GM19238 (cell line): ENCODE measurements around the gene SPATS2.
"Not testable (repeated sequence)": the region's sequence is repeated elsewhere in the genome, so short reads cannot be mapped to it uniquely, and the experiment has no call there.

ENCODE experiments used
- DNase-seq: peaks from one replicate; pipeline ENCODE4 v3.0.0; 2011; ENCODE audit warnings: low spot score; ENCODE audit not compliant: insufficient read length

SPATS2 gene

GRCh38 chr12:49349266-49349665 lies 18.0 kb upstream of the SPATS2 start:
- no peak for DNase-seq

GRCh38 chr12:49352351-49352750 lies 14.9 kb upstream of the SPATS2 start:
- no peak for DNase-seq

GRCh38 chr12:49355913-49356312 lies 11.3 kb upstream of the SPATS2 start:
- no peak for DNase-seq

- DNase-seq: no peak
Measured at GRCh38 chr12:49357103-49357678, 10.1 kb upstream of the SPATS2 start.

- no peak for DNase-seq
Measured at GRCh38 chr12:49358483-49359141, 8.7 kb upstream of the SPATS2 start.

GRCh38 chr12:49359671-49360070 lies 7.6 kb upstream of the SPATS2 start:
- no peak for DNase-seq

GRCh38 chr12:49362077-49362476 lies 5.2 kb upstream of the SPATS2 start:
- DNase-seq: no peak

- DNase-seq: no peak
Measured at GRCh38 chr12:49364989-49365388, 2.3 kb upstream of the SPATS2 start.

GRCh38 chr12:49365542-49365941 lies 1.7 kb upstream of the SPATS2 start:
- no peak for DNase-seq

GRCh38 chr12:49366096-49366651 lies 1.1 kb upstream of the SPATS2 start:
- no peak for DNase-seq

- peak; percentile 93 for DNase-seq
Measured at GRCh38 chr12:49366652-49367380, 446 bp upstream of the SPATS2 start.

GRCh38 chr12:49368240-49368600 lies 958 bp downstream of the SPATS2 start:
- no peak for DNase-seq

GRCh38 chr12:49369411-49370145 lies 2.3 kb downstream of the SPATS2 start:
- peak; percentile 62 for DNase-seq

GRCh38 chr12:49370539-49370938 lies 3.3 kb downstream of the SPATS2 start:
- no peak for DNase-seq

- DNase-seq: no peak
Measured at GRCh38 chr12:49375406-49375805, 8.1 kb downstream of the SPATS2 start.

- DNase-seq: no peak
Measured at GRCh38 chr12:49377386-49377785, 10.1 kb downstream of the SPATS2 start.

GRCh38 chr12:49380184-49380583 lies 12.9 kb downstream of the SPATS2 start:
- DNase-seq: not testable (repeated sequence)

GRCh38 chr12:49388682-49389386 lies 21.6 kb downstream of the SPATS2 start:
- peak; percentile 23 for DNase-seq

GRCh38 chr12:49389387-49389703 lies 22.1 kb downstream of the SPATS2 start:
- no peak for DNase-seq

- DNase-seq: no peak
Measured at GRCh38 chr12:49397000-49397399, 29.7 kb downstream of the SPATS2 start.

GRCh38 chr12:49400304-49400703 lies 33.0 kb downstream of the SPATS2 start:
- no peak for DNase-seq
